Progenitor cell of endocrine pancreas (in vitro differentiated cells): Measurements from ENCODE around the gene MERTK. TPM values are rescaled to one million over a fixed set of nuclear protein-coding genes. Genes with fewer than 3 reads are reported as not detected.

ENCODE experiments used
- DNase-seq: peaks from one replicate; pipeline ENCODE4 v3.0.0; 2021; ENCODE audit warnings: low spot score; ENCODE audit not compliant: unreplicated experiment
- H3K27ac Mint-ChIP-seq: 2 replicates; pipeline ENCODE4 v1.8.0; 2021; ENCODE audit warnings: mild to moderate bottlenecking, moderate library complexity, mixed read lengths
- H3K27me3 Mint-ChIP-seq: 2 replicates; pipeline ENCODE4 v1.8.0; 2021; ENCODE audit warnings: mixed read lengths
- H3K36me3 Mint-ChIP-seq: 2 replicates; pipeline ENCODE4 v1.8.0; 2022; ENCODE audit warnings: mixed read lengths; ENCODE audit not compliant: insufficient read depth
- H3K4me1 Mint-ChIP-seq: 2 replicates; pipeline ENCODE4 v1.8.0; 2021; ENCODE audit warnings: low read depth, mixed read lengths
- H3K4me3 Mint-ChIP-seq: 2 replicates; pipeline ENCODE4 v1.8.0; 2021; ENCODE audit warnings: low read depth, mild to moderate bottlenecking, moderate library complexity, mixed read lengths
- H3K9me3 Mint-ChIP-seq: 2 replicates; pipeline ENCODE4 v1.8.0; 2021; ENCODE audit warnings: low read depth, mixed read lengths
- total RNA-seq: library from RNA; stranded (reverse); gene quantifications from 2 replicates; pipeline ENCODE4 v1.2.1, GENCODE V29; 2021
- TF ChIP-seq, protein P1 (sequence below): fragments of 200-600 bp; sonication (generic); IDR thresholded peaks from one replicate; pipeline ENCODE4 v1.5.0; 2021; ENCODE audit warnings: antibody characterized with exemption, mild to moderate bottlenecking; ENCODE audit not compliant: unreplicated experiment

The MERTK gene
- total RNA-seq, 1 donor from 2014 or later = 20.1 TPM

DNA sequence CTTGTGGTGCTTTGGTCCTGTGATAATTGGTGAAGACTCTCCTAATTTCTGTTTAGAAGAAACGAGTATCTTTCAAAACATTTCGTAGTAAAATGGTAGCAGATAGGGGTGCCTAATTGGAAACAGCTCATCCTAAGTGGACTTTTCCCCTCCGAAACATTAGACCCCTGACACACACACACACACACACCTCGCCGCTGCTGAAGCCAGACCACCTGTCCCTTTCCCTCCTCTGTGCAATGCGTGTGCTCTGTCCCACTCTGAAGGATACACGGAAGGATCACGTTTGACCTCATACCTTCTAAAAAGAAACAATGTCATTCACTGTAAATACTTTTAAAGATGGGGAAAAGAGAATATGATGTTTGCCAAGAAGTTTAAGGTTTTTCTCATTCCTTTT is 120.4 kb downstream of the MERTK start:
- Mint-ChIP-seq H3K9me3 (no peaks in the 10 kb centered on the region), H3K4me1 (peaks cover 4% of the 10 kb centered on the region), H3K4me3 (no peak overlapping the region), H3K36me3 (peaks cover 38% of the 10 kb centered on the region), H3K27me3 (no peaks in the 10 kb centered on the region), H3K27ac (no peak overlapping the region)
- TF ChIP-seq, protein P1, sequence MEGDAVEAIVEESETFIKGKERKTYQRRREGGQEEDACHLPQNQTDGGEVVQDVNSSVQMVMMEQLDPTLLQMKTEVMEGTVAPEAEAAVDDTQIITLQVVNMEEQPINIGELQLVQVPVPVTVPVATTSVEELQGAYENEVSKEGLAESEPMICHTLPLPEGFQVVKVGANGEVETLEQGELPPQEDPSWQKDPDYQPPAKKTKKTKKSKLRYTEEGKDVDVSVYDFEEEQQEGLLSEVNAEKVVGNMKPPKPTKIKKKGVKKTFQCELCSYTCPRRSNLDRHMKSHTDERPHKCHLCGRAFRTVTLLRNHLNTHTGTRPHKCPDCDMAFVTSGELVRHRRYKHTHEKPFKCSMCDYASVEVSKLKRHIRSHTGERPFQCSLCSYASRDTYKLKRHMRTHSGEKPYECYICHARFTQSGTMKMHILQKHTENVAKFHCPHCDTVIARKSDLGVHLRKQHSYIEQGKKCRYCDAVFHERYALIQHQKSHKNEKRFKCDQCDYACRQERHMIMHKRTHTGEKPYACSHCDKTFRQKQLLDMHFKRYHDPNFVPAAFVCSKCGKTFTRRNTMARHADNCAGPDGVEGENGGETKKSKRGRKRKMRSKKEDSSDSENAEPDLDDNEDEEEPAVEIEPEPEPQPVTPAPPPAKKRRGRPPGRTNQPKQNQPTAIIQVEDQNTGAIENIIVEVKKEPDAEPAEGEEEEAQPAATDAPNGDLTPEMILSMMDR = no peak
- DNase-seq = no peak

DNA sequence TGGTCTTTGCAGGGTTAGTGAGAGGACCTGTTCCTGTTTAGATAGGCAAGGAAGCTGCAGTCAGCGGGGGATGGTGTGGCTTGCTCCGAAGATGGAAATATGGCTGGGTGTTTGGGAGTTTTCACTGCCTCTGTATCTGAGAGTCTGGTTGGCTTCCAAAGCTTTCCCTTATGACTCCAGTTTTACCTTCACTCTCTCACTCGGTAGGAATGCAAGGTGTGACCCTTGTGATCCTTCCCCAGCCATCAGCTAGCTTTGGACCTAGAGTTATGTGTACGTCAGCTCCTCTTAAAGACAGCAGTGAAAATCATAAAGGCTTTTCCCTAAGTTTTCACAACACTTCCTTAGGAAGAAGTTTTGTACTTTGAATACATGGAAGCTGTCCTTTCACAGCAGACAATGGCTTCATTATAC is 121.2 kb downstream of the MERTK start:
- Mint-ChIP-seq H3K36me3 (peaks cover 34% of the 10 kb centered on the region), H3K27me3 (no peaks in the 10 kb centered on the region), H3K9me3 (no peaks in the 10 kb centered on the region), H3K4me3 (no peak overlapping the region), H3K27ac (no peak overlapping the region), H3K4me1 (peaks cover 4% of the 10 kb centered on the region)
- TF ChIP-seq, protein P1 = no peak
- no peak for DNase-seq

DNA sequence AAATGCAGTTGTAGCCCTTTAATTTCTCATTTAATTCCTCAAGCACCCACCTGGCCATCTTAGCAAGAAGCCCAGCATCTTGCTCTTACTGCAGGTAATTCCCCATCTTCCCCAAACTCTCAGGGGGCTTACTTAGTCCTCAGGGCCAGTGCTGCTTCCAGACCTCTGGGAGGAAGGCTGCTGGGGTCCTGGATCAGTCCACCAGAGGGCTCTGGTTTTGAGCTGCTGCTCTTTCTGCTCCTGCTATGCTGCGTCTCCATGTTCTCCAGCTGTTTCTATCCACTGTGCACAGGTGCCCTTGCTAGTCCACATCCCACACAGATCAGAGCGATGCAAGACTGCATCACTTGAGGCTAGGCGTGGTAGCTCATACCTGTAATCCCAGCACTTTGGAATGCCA is 122.2 kb downstream of the MERTK start:
- Mint-ChIP-seq H3K36me3 (peaks cover 30% of the 10 kb centered on the region), H3K9me3 (no peaks in the 10 kb centered on the region), H3K4me3 (no peak overlapping the region), H3K4me1 (peaks cover 4% of the 10 kb centered on the region), H3K27me3 (no peaks in the 10 kb centered on the region), H3K27ac (peak overlapping the region; percentile 37)
- DNase-seq = no peak
- TF ChIP-seq, protein P1 = peak; percentile 26

DNA sequence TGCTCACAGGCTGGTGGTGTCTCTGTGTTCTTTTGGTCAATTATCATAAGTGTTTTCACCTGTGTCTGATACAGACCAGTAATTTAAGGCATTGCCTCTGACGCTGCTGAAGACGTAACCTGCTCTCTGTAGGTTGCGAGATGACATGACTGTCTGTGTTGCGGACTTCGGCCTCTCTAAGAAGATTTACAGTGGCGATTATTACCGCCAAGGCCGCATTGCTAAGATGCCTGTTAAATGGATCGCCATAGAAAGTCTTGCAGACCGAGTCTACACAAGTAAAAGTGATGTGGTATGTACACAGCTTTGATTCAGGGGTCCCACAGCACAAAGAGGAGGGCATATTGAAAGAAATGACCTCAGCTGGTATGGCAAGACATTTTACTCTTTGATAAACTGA is 122.9 kb downstream of the MERTK start:
- DNase-seq = no peak
- H3K27ac Mint-ChIP-seq = no peak overlapping the region
- no peaks in the 10 kb centered on the region for H3K27me3 Mint-ChIP-seq
- H3K4me1 Mint-ChIP-seq = peaks cover 4% of the 10 kb centered on the region
- no peak overlapping the region for H3K4me3 Mint-ChIP-seq
- no peaks in the 10 kb centered on the region for H3K9me3 Mint-ChIP-seq
- peaks cover 29% of the 10 kb centered on the region for H3K36me3 Mint-ChIP-seq
- TF ChIP-seq, protein P1 = no peak

DNA sequence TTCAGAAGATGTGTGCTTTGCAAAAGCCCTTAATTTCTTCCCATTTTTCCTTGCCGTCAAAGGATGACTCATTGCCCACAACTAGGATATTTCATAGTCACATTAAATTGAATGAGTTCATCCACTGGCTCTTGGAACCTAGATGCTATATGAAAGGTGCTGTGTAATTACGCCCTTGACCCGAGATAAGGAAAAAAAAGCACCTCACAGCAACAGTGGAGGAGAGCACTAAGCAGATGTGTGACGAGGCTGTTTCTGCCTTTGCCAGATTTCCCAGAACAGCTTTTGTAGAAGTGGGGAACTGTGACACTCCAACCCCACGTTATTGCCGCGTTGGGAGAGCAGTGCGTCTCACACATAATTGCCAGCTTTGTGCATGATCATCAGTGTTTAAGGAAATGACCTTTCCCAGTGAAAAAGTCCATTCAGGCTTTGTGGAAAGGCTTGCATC is 123.4 kb downstream of the MERTK start:
- Mint-ChIP-seq H3K36me3 (peaks cover 29% of the 10 kb centered on the region), H3K4me3 (no peak overlapping the region), H3K27me3 (no peaks in the 10 kb centered on the region), H3K4me1 (peaks cover 4% of the 10 kb centered on the region), H3K9me3 (no peaks in the 10 kb centered on the region), H3K27ac (no peak overlapping the region)
- TF ChIP-seq, protein P1 = no peak
- DNase-seq = no peak
